ENCODE results near the gene SPDYC.

Gene SPDYC

GRCh38 chr11:65221026-65221425 is 51.0 kb downstream of the SPDYC start:
- TF ChIP-seq REST (IDR thresholded peaks at IDR 0.05; ENCODE audit: insufficient read depth in 1 of 2, low read depth in 2 of 2, low read length in 2 of 2) (no peak), FOXP2 (optimal IDR thresholded peaks at IDR 0.05; ENCODE audit: borderline replicate concordance, extremely low read depth, extremely low read length, insufficient read depth) (no peak), POLR2AphosphoS5 (IDR thresholded peaks at IDR 0.05; ENCODE audit: low read depth, low read length) (no peak), TAF1 (IDR thresholded peaks at IDR 0.05; ENCODE audit: borderline replicate concordance, insufficient read depth, low read length) (no peak), SIN3A (IDR thresholded peaks at IDR 0.05; ENCODE audit: borderline replicate concordance, insufficient read depth, low read length) (no peak)

Data from PFSK-1 (cell line).